ENCODE results near the gene TFDP2.
"Not testable (repeated sequence)": the region's sequence is repeated elsewhere in the genome, so short reads cannot be mapped to it uniquely, and the experiment has no call there.

TFDP2 gene

DNA sequence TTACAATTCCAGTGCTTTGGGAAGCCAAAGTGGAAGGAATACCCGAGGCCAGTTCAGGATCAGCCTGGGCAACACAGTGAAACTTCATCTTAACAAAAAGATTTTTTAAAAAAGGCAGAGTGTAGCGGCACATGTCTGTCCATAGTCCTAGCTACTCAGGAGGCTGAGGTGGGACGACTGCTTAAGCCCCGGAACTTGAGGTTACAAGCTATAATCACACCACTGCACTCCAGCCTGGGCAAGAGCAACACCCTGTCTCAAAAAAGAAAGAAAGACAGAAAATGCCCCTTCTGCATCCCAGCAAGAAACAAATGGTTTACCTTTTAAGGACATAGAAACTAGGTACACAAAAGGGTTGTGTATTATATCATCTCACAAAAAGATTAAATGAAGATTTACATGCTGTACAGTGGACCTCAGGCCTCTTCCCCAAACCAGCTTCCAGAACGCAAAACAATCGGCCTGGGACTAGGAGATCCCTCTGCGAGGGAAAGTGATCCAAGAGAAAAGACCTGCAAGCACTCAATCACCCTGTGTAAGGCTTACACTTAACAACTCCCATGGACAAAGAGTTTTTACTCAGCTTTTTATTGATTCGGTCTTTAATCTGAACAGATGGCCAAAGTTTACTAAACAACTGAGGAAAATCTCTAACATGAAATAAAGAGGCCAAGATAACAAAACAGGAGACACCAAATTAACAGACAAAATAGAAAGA lies 21.2 kb downstream of the TFDP2 start:
- no peak for DNase-seq (ENCODE audit: low spot score)

DNA sequence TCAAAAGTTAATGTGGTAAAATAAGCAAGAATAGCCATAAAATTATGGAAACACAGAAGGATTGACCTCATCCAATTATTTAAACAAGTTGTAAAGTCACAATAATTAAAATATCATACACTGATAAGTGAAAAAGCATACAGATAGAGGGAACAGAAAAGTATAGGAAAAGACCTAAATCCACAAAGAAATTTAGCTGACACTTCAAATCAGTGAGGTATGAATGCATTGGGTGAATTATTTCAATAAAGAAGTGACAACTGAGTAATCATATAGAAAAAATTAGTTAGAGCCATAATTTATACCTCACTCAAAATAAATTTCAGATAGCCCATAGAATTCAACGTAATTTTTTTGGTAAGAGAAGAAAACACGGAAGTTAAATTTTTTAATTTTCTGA lies 25.1 kb downstream of the TFDP2 start:
- DNase-seq (ENCODE audit: low spot score): no peak

- no peak for DNase-seq (ENCODE audit: low spot score)
Measured at GRCh38 chr3:142120707-142121106, 28.6 kb downstream of the TFDP2 start.

DNA sequence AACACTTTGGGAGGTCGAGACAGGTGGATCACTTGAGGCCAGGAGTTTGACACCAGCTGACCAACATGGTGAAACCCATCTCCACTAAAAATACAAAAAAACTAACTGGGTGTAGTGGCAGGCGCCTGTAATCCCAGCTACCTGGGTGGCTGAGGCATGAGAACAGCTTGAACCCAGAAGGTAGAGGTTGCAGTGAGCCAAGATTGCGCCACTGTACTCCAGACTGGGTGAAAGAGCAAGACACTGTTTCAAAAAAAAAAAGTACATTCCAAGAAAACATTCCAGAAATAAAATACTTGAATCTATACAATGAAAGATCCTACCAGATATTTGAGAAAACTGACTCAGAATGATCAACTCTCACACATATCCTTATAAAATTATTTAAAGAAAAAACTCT lies 30.4 kb downstream of the TFDP2 start:
- no peak for DNase-seq (ENCODE audit: low spot score)

GRCh38 chr3:142117056-142117851 lies 32.1 kb downstream of the TFDP2 start:
- no peak for DNase-seq (ENCODE audit: low spot score)

DNA sequence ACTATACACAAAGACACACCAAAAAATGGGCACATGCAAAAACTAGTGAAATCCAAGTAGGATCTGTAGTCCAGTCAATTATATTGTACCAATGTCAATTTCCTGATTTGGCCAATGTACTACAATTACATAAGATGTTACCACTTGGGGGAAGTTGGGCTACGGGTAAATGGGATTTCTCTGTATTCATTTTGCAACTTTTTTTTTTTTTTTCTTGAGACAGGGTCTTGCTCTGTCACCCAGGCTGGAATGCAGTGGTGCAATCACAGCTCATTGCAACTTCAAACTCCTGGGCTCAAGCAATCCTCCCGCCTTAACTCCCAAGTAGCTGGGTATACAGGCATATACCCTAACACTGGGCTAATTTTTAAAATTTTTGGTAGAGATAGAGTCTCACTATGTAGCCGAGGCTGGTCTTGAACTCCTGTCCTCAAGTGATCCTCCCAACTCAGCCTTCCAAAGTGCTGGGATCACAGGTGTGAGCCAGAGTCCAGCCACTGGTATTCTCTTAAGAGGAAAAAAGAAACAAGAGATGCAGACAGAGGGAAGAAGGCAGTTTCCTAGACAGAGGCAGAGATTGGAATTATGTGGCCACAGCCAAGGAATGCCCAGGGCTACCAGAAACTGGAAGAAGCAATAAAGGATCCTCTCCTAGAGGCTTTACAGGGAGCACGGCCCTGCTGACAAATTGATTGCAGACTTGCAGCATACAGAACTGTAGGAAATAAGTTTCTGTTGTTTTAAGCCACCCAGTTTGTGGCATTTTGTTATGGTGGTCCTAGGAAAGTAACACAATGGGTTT lies 33.3 kb downstream of the TFDP2 start:
- no peak for DNase-seq (ENCODE audit: low spot score)

DNA sequence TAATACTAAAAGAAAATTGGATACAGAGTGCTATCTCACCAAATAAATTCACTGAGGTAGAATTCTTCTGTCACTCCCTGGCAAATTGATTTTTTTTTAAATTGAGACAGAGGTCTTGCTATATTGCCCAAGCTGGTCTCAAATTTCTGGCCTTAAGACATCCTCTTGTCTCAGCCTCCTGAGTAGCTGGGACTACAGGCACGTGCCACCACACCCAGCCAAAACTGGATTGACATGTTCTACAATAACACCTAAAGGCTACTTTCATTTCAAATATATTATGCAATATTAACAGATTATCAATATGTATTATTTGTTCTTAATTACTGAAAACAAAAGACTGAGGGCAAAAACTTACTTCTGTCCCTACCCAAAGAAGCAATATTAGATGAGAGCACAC lies 36.7 kb downstream of the TFDP2 start:
- no peak for DNase-seq (ENCODE audit: low spot score)

DNA sequence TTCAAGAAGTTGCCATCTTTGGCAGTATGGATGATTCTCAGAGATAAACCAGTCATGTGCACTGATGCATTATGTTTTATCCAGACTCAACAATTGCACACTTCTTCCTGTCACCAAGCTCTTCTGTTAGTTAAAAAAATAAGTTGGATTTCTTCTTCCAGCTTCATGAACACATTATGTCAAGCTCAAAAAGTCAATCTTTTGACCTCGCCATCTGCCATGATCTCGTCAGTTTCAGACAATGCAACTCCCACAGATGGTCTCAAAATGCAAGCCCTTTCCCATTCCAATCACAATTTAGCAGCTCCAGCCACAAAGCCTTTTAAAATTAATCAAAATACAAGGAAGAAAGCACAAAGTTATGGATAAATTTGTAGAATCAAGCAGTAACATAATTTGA lies 42.8 kb downstream of the TFDP2 start:
- no peak for DNase-seq (ENCODE audit: low spot score)

DNA sequence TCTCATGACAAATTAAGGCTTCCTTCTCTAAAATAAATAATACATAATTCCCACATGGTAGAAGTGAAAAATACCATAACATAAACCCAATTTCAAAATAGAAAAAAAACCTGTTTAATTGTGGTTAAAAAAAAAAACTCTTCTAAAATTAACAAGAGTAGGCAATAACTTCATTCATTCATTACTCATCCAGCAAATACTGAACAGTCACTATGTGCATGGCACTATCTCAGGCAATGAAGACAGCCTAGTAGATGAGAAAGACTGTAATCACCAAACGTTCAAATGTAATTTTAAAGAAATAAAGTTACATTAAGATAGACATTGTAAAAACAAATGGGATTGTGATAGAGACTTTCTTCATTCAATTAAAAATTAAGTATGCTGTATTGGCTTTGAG lies 43.4 kb downstream of the TFDP2 start:
- no peak for DNase-seq (ENCODE audit: low spot score)

DNA sequence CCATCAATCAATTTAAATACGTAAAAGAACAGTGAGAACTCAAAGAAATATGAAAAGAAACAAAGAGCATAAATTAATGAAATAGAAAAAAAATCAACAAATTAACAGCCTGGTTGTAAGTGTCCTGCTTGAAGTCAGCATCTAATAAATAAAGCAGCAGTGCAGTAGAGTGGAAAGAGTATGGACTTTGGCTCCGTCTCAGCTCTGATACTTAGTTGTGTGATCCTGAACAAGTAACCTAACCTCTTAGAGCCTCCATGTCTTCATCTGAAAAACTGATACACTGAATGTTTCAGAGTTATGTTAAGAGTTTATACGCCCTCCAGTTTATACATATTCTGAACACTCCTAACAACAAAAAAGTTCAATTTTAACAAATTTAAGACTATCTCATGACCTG lies 44.6 kb downstream of the TFDP2 start:
- no peak for DNase-seq (ENCODE audit: low spot score)

- DNase-seq (ENCODE audit: low spot score): no peak
Measured at GRCh38 chr3:142098964-142099363, 50.4 kb downstream of the TFDP2 start.

GRCh38 chr3:142097099-142097843 lies 52.1 kb downstream of the TFDP2 start:
- no peak for DNase-seq (ENCODE audit: low spot score)

GRCh38 chr3:142095841-142096240 lies 53.5 kb downstream of the TFDP2 start:
- no peak for DNase-seq (ENCODE audit: low spot score)

GRCh38 chr3:142088925-142089324 lies 60.4 kb downstream of the TFDP2 start:
- DNase-seq (ENCODE audit: low spot score): not testable (repeated sequence)

DNA sequence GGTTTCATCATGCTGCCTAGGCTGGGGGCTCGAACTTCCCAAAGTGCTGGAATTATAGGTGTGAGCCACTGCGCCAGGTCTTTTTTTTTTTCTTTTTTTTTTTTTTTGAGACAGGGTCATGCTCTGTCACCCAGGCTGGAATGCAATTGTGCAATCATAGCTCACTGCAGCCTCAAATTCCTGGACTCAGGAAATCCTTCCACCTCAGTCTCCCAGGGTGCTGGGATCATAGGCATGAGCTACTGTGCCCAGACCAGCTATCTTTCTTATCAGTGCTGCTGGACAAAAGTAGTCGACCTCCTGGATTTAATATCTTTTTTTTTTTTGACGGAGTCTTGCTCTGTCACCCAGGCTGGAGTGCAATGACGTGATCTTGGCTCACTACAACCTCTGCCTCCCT lies 60.8 kb downstream of the TFDP2 start:
- DNase-seq (ENCODE audit: low spot score): no peak

- no peak for DNase-seq (ENCODE audit: low spot score)
Measured at GRCh38 chr3:142087676-142088075, 61.7 kb downstream of the TFDP2 start.

DNA sequence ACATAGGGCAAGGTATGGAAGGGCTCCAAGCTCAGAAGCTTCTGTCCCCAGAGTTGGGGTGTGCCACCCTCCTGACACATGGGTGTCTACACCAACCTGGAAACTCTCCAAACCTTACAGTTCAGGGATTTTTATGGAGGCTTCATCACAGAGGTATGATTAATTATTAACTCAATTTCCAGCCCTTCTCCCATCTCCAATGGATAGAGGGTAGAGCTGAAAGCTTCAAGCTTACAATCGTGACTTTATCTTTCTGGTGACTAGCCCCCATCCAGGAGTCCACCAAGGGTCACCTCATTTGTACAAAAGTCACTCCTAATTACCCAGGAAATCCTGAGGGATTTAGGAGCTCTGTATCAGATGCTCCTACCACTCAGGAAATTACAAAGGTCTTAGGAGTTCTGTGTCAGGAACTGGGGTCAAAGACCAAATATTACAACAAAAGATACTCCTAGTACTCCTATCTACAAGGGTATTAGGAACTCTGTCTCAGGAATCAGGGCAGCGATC lies 62.7 kb downstream of the TFDP2 start:
- no peak for DNase-seq (ENCODE audit: low spot score)

GRCh38 chr3:142081178-142081577 lies 68.2 kb downstream of the TFDP2 start:
- no peak for DNase-seq (ENCODE audit: low spot score)

- no peak for DNase-seq (ENCODE audit: low spot score)
Measured at GRCh38 chr3:142077859-142078500, 71.4 kb downstream of the TFDP2 start.

GRCh38 chr3:142077155-142077858 lies 72.0 kb downstream of the TFDP2 start:
- DNase-seq (ENCODE audit: low spot score): no peak

DNA sequence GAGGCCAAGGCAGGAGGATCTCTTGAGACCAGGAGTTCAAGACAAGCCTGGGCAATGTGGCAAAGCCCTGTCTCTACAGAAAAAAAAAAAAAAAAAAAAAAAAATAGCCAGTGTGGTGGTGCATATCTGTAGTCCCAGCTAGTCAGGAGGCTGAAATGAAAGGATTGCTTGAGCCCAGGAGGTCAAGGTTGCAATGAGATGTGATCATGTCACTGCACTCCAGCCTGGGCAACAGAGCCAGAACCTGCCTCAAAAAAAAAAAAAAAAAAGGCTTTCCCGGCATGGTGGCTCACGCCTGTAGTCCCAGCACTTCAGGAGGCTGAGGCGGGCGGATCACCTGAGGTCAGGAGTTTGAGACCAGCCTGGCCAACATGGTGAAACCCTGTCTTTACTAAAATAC lies 73.7 kb downstream of the TFDP2 start:
- not testable (repeated sequence) for DNase-seq (ENCODE audit: low spot score)
